GM12875 (cell line): Measurements from ENCODE around the gene C15orf39.
A peak's percentile ranks its signal among the peaks of the same experiment; 100 is the strongest.

ENCODE experiments used
- H3K4me3 ChIP-seq: one replicate; pipeline ENCODE4 v1.5.1; 2011; ENCODE audit warnings: low read depth, low read length, control low read depth
- TF ChIP-seq, protein P1 (sequence below): IDR thresholded peaks from 2 replicates; pipeline ENCODE4 v1.5.1; 2011; ENCODE audit warnings: low read depth, mild to moderate bottlenecking, control low read depth, inconsistent platforms, low read length, moderate library complexity, borderline replicate concordance; ENCODE audit not compliant: insufficient read depth

Gene C15orf39

DNA sequence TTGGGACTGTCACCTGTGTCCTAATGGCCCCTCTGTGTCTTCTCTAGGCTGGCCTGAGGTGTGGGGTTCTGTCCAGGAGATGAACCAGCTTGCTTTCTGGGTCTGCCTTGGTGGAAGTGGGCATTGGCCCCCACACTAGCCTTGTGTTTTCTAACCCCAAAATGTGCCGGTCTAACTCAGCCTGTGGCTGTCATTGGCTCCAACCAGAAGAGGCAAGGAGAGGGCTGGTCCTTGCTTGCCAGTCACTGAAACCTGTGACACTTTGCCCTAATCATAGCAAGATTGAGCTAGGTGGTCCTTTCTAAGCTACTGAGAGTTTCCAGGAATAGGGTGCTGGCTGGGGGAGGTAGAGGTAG, 2.2 kb downstream of the C15orf39 start:
- TF ChIP-seq, protein P1, sequence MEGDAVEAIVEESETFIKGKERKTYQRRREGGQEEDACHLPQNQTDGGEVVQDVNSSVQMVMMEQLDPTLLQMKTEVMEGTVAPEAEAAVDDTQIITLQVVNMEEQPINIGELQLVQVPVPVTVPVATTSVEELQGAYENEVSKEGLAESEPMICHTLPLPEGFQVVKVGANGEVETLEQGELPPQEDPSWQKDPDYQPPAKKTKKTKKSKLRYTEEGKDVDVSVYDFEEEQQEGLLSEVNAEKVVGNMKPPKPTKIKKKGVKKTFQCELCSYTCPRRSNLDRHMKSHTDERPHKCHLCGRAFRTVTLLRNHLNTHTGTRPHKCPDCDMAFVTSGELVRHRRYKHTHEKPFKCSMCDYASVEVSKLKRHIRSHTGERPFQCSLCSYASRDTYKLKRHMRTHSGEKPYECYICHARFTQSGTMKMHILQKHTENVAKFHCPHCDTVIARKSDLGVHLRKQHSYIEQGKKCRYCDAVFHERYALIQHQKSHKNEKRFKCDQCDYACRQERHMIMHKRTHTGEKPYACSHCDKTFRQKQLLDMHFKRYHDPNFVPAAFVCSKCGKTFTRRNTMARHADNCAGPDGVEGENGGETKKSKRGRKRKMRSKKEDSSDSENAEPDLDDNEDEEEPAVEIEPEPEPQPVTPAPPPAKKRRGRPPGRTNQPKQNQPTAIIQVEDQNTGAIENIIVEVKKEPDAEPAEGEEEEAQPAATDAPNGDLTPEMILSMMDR = no peak
- peak overlapping the region; percentile 100 for H3K4me3 ChIP-seq

DNA sequence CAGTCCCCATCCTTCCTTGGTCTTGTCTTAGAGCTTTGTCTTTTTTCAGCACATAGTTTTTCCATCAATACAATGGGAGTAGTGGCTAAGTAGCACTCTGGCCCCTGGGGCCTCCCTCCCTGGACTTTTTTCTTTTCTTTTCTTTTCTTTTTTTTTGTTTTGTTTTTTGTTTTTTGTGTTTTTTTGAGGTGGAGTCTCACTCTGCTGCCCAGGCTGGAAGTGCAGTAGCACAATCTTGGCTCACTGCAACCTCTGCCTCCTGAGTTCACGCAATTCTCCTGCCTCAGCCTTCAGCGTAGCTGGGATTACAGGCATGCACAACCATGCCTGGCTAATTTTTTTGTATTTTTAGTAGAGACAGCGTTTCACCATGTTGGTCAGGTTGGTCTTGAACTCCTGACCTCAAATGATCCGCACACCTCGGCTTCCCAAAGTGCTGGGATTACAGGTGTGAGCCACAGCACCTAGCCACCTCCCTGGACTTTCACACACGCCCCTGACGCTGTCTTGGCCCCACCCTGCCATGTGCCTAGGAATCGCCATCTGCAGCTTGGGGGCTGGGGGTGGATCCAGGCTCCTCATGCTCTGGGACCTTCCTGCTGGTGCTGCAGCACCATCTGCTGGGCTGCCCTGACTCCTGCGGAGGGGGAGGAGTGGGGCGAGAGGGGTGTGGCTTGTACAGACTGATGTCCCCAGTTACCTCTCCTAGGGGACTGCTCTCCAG, 2.8 kb downstream of the C15orf39 start:
- peak overlapping the region; percentile 100 for H3K4me3 ChIP-seq
- TF ChIP-seq, protein P1 = peak; percentile 94

DNA sequence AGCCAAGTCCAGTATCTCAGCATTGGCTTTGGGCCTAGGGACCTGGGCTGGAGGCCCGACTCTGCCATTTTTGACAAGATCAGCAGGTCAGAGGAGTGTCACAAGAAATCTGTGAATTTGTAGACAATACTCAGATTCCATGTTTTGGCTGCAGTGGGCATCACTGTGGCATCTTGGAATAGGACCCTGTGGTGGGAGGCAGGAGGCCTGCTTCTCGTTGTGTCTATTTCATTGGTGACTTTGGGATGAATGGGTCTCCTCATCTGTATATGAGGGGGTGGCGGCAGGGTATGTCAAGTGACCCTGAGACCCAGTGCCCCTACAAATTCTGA, 3.3 kb downstream of the C15orf39 start:
- no peak overlapping the region for H3K4me3 ChIP-seq
- TF ChIP-seq, protein P1 = no peak

DNA sequence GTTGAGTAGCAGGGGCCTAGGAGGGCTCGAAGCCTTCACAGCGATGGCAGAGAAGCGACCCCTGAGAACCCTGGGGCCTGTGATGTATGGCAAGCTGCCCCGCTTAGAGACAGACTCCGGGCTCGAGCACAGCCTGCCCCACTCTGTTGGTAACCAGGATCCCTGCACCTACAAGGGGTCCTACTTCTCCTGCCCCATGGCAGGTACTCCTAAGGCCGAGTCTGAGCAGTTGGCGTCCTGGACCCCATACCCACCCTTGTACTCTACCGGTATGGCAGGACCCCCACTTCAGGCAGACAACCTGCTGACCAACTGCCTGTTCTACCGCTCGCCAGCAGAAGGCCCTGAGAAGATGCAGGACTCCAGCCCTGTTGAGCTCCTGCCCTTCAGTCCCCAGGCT, 4.3 kb downstream of the C15orf39 start:
- TF ChIP-seq, protein P1 = no peak
- H3K4me3 ChIP-seq = no peak overlapping the region

DNA sequence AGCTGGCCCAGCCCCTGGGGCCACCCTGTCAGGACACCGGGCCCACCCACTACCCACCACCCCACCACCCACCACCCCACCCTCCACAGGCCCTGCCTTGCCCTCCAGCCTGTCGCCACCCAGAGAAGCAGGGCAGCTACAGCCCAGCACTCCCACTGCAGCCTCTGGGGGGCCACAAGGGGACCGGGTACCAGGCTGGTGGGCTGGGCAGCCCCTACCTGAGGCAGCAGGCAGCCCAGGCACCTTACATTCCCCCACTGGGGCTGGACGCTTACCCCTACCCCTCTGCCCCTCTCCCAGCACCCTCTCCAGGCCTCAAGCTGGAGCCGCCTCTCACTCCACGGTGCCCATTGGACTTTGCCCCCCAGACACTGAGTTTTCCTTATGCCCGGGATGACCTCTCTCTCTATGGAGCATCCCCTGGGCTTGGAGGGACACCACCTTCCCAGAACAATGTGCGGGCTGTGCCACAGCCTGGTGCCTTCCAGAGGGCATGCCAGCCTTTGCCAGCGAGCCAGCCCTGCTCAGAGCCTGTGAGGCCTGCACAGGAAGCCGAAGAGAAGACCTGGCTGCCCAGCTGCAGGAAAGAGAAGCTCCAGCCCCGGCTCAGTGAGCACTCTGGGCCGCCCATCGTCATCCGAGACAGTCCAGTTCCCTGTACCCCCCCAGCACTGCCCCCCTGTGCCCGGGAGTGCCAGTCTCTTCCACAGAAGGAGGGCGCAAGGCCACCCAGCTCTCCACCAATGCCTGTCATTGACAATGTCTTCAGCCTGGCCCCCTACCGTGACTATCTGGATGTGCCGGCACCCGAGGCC, 5.3 kb downstream of the C15orf39 start:
- no peak overlapping the region for H3K4me3 ChIP-seq
- TF ChIP-seq, protein P1 = no peak

DNA sequence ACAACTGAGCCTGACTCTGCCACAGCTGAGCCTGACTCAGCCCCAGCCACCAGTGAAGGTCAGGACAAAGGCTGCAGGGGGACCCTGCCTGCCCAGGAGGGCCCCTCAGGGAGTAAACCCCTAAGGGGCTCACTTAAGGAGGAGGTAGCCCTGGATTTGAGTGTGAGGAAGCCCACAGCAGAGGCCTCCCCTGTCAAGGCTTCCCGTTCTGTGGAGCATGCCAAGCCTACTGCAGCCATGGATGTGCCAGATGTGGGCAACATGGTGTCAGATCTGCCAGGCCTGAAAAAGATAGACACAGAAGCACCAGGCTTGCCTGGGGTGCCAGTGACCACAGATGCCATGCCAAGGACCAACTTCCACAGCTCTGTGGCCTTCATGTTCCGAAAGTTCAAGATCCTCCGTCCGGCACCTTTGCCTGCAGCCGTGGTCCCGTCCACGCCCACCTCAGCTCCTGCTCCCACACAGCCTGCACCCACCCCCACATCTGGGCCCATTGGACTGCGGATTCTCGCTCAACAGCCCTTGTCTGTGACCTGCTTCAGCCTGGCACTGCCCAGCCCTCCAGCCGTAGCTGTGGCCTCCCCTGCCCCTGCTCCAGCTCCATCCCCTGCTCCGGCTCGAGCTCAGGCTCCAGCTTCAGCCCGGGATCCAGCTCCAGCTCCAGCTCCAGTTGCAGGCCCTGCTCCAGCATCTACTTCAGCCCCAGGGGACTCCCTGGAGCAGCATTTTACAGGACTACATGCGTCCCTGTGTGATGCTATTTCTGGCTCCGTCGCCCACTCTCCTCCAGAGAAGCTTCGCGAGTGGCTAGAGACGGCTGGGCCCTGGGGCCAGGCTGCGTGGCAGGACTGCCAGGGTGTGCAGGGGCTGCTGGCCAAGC, 6.2 kb downstream of the C15orf39 start:
- H3K4me3 ChIP-seq = no peak overlapping the region
- TF ChIP-seq, protein P1 = no peak
